Measurements from ENCODE around the gene CCL24. TPM values are rescaled to one million over a fixed set of nuclear protein-coding genes. Genes with fewer than 3 reads are reported as not detected.

Gene CCL24
- total and polyA plus RNA-seq, 10 of the 15 experiments (the other 5 are each of a cell fraction or from before 2014, with no cell fraction given), result not detected

- TF ChIP-seq HSF1 (IDR thresholded peaks at IDR 0.05; ENCODE audit: low read depth, low read length) (no peak), FOXM1 (IDR thresholded peaks at IDR 0.05; ENCODE audit: low read depth, low read length) (no peak), ZNF622 (IDR thresholded peaks at IDR 0.05) (no peak), SMAD1 (IDR thresholded peaks at IDR 0.05; ENCODE audit: low read depth, partially characterized antibody) (no peak), BCLAF1 (IDR thresholded peaks at IDR 0.05) (no peak), NFYB (IDR thresholded peaks at IDR 0.05; ENCODE audit: insufficient read depth, low read depth, low read length) (no peak), SMARCA5 (IDR thresholded peaks at IDR 0.05) (no peak)
- TF ChIP-seq, protein P1, sequence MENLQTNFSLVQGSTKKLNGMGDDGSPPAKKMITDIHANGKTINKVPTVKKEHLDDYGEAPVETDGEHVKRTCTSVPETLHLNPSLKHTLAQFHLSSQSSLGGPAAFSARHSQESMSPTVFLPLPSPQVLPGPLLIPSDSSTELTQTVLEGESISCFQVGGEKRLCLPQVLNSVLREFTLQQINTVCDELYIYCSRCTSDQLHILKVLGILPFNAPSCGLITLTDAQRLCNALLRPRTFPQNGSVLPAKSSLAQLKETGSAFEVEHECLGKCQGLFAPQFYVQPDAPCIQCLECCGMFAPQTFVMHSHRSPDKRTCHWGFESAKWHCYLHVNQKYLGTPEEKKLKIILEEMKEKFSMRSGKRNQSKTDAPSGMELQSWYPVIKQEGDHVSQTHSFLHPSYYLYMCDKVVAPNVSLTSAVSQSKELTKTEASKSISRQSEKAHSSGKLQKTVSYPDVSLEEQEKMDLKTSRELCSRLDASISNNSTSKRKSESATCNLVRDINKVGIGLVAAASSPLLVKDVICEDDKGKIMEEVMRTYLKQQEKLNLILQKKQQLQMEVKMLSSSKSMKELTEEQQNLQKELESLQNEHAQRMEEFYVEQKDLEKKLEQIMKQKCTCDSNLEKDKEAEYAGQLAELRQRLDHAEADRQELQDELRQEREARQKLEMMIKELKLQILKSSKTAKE (IDR thresholded peaks at IDR 0.05; ENCODE audit: low read depth, poor library complexity, severe bottlenecking), result no peak
- FAIRE-seq (no peak), ATAC-seq (no peak), DNase-seq (ENCODE audit: low read depth, low spot score) (no peak)
- H4K20me1 ChIP-seq (ENCODE audit: control insufficient read depth, insufficient read depth), result no peaks in the 10 kb centered on the region
- ChIA-PET SMC1A (ENCODE audit: uncharacterized antibody, unreplicated experiment) (no interaction called here), RAD21 (ENCODE audit: unreplicated experiment) (no interaction called here), CTCF (no interaction called here), POLR2A (no interaction called here)
- intact Hi-C loops (cut with micrococcal nuclease; ENCODE audit: unreplicated experiment), result no loop called here
- H3K4me3 ChIP-seq, result no peak overlapping the region
- H3K9me3 ChIP-seq (replicated peaks; ENCODE audit: control insufficient read depth, insufficient read depth, low read length), result no peaks in the 10 kb centered on the region
- H3K27me3 ChIP-seq (replicated peaks in 1 of 2; ENCODE audit: control insufficient read depth in 2 of 2, insufficient read depth in 2 of 2, low read length in 1 of 2), result no peaks in the 10 kb centered on the region; a peak in 1 of 4 replicates
- no peak overlapping the region for H2AFZ ChIP-seq (ENCODE audit: control insufficient read depth, low read depth, low read length)
- H3K4me1 ChIP-seq (ENCODE audit: control insufficient read depth, insufficient read depth, low read length), result no peaks in the 10 kb centered on the region
- no peaks in the 10 kb centered on the region for H3K36me3 ChIP-seq (ENCODE audit: control insufficient read depth in 2 of 2, insufficient read depth in 2 of 2, low read length in 1 of 2)
- H3K4me2 ChIP-seq (ENCODE audit: control insufficient read depth, insufficient read depth), result no peak overlapping the region
- BruUV-seq (replicated peaks), result no TSS peak
- in situ Hi-C loops (cut with MboI), result no loop called here
- no peak overlapping the region for H3K27ac ChIP-seq (ENCODE audit: control insufficient read depth, insufficient read depth)
- 73% methylated on average over 13 of the region's 13 CpGs for WGBS (ENCODE audit: insufficient coverage, insufficient replicate concordance, low lambda C conversion rate, missing lambda C conversion rate)
- H3K79me2 ChIP-seq (ENCODE audit: control insufficient read depth, insufficient read depth, low read length), result no peaks in the 10 kb centered on the region
- H3K9ac ChIP-seq (ENCODE audit: control insufficient read depth, insufficient read depth, low read length), result no peak overlapping the region
These were observed 871 bp upstream of the CCL24 start for GRCh38 chr7:75814407-75814947.

Data from GM12878 (cell line).